Uterus (tissue), 2 donors: ENCODE data around the gene PSAP.

Experiments used
- CTCF ChIP-seq, 4 experiments: fragments of 200-600 bp in 2 of 4; fragments of 450-650 bp in 2 of 4; sonication (generic) in 2 of 4; IDR thresholded peaks; one replicate each; pipeline ENCODE4 v1.5.1; 2016 to 2019; ENCODE audit warnings: antibody characterized with exemption in 4 of 4, mild to moderate bottlenecking in 2 of 4, moderate library complexity in 1 of 4
- POLR2A ChIP-seq, 2 donors: fragments of 450-650 bp; IDR thresholded peaks; one replicate each; pipeline ENCODE4 v1.6.1; 2016; ENCODE audit warnings: antibody characterized with exemption in 2 of 2, mild to moderate bottlenecking in 1 of 2, moderate library complexity in 1 of 2

- no peak for TF ChIP-seq POLR2A (IDR thresholded peaks at IDR 0.05)
- TF ChIP-seq CTCF (IDR thresholded peaks at IDR 0.05), result no peak
These were observed 30.8 kb upstream of the PSAP start for GRCh38 chr10:71881647-71882355.
